Measurements from ENCODE around the gene ENPP1. TPM values are rescaled to one million over a fixed set of nuclear protein-coding genes. Genes with fewer than 3 reads are reported as not detected.

Gene ENPP1
- total RNA-seq, 6 experiments from 2014 or later, result 27.5 to 61.6 (median 45.6) TPM

- Histone ChIP-seq H3K27me3 (no peaks in the 10 kb centered on the region), H3K4me1 (peaks cover 0 to 18% (median 6%) of the 10 kb centered on the region in 4 donors), H3K27ac (peak overlapping the region; percentile 24 to 65 (median 59)), H3K9me3 (no peaks in the 10 kb centered on the region), H3K36me3 (peaks cover 0 to 39% (median 9%) of the 10 kb centered on the region in 4 donors), H3K4me3 (peak overlapping the region in 2 of 3 donors; percentile 4 to 17)
- TF ChIP-seq, protein P1, sequence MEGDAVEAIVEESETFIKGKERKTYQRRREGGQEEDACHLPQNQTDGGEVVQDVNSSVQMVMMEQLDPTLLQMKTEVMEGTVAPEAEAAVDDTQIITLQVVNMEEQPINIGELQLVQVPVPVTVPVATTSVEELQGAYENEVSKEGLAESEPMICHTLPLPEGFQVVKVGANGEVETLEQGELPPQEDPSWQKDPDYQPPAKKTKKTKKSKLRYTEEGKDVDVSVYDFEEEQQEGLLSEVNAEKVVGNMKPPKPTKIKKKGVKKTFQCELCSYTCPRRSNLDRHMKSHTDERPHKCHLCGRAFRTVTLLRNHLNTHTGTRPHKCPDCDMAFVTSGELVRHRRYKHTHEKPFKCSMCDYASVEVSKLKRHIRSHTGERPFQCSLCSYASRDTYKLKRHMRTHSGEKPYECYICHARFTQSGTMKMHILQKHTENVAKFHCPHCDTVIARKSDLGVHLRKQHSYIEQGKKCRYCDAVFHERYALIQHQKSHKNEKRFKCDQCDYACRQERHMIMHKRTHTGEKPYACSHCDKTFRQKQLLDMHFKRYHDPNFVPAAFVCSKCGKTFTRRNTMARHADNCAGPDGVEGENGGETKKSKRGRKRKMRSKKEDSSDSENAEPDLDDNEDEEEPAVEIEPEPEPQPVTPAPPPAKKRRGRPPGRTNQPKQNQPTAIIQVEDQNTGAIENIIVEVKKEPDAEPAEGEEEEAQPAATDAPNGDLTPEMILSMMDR (IDR thresholded peaks at IDR 0.05), result no peak
- TF ChIP-seq POLR2A (IDR thresholded peaks at IDR 0.05), result no peak
- WGBS (ENCODE audit: insufficient coverage, low coverage, low lambda C conversion rate, missing lambda C conversion rate), result 29% methylated on average over 6 of the region's 6 CpGs
- intact Hi-C loops (cut with DNase I), result no loop called here
- DNase-seq (no peak), ATAC-seq (peak; percentile 35 to 62 (median 53))
Observed at GRCh38 chr6:131849799-131850198, 42.0 kb downstream of the ENPP1 start.

- H3K36me3 ChIP-seq, result peaks cover 0 to 52% (median 9%) of the 10 kb centered on the region in 4 donors
- peaks cover 0 to 18% (median 6%) of the 10 kb centered on the region in 4 donors for H3K4me1 ChIP-seq
- 69% methylated on average over 8 of the region's 8 CpGs for WGBS (ENCODE audit: insufficient coverage, low coverage, low lambda C conversion rate, missing lambda C conversion rate)
- no peaks in the 10 kb centered on the region for H3K9me3 ChIP-seq
- H3K4me3 ChIP-seq, result no peak overlapping the region
- no peak overlapping the region for H3K27ac ChIP-seq
- no peak for DNase-seq
- no peaks in the 10 kb centered on the region for H3K27me3 ChIP-seq
- TF ChIP-seq POLR2A (IDR thresholded peaks at IDR 0.05), result no peak
- TF ChIP-seq, protein P1 (IDR thresholded peaks at IDR 0.05), result no peak
- ATAC-seq, result peak in 1 of 4 donors; percentile 30
- intact Hi-C loops (cut with DNase I), result no loop called here
Observed at GRCh38 chr6:131851049-131851769, 43.4 kb downstream of the ENPP1 start.

DNA sequence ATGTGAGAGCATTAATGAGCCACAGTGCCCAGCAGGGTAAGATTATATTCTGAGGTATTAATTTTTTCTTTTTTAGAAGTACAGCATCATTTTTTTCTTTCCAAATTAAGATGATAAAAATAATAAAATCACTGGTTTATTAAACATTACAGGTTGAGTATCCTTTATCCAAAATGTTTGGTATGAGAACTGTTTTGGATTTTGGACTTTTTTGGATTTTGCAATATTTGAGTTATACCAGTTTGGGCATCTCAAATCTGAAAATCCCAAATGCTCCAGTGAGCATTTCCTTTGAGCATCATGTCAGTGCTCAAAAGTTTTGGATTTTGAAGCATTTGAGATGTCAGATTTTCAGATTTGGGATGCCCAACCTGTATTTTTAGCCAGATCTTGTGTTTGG lies 44.4 kb downstream of the ENPP1 start:
- no peak overlapping the region for H3K4me3 ChIP-seq
- no peak overlapping the region for H3K27ac ChIP-seq
- peaks cover 0 to 52% (median 9%) of the 10 kb centered on the region in 4 donors for H3K36me3 ChIP-seq
- ATAC-seq, result peak in 1 of 4 donors; percentile 47
- TF ChIP-seq, protein P1 (IDR thresholded peaks at IDR 0.05), result no peak
- no peak for DNase-seq
- H3K27me3 ChIP-seq, result no peaks in the 10 kb centered on the region
- H3K9me3 ChIP-seq, result no peaks in the 10 kb centered on the region
- H3K4me1 ChIP-seq, result peaks cover 0 to 18% (median 6%) of the 10 kb centered on the region in 4 donors
- intact Hi-C loops (cut with DNase I), result no loop called here

- peaks cover 0 to 25% (median 12%) of the 10 kb centered on the region in 4 donors for H3K4me1 ChIP-seq
- no peaks in the 10 kb centered on the region for H3K9me3 ChIP-seq
- H3K27me3 ChIP-seq, result no peaks in the 10 kb centered on the region
- intact Hi-C loops (cut with DNase I), result no loop called here
- TF ChIP-seq, protein P1 (IDR thresholded peaks at IDR 0.05), result no peak
- TF ChIP-seq POLR2A (IDR thresholded peaks at IDR 0.05), result no peak
- no peak for DNase-seq
- WGBS (ENCODE audit: insufficient coverage, low coverage, low lambda C conversion rate, missing lambda C conversion rate), result 45% methylated on average over 2 of the region's 2 CpGs
- H3K27ac ChIP-seq, result no peak overlapping the region
- H3K36me3 ChIP-seq, result peaks cover 0 to 55% (median 9%) of the 10 kb centered on the region in 4 donors
- ATAC-seq, result no peak
- H3K4me3 ChIP-seq, result no peak overlapping the region
Observed at GRCh38 chr6:131854803-131855202, 47.0 kb downstream of the ENPP1 start.
